Endothelial cell of umbilical vein (primary cell): Measurements from ENCODE around the gene DARS2. TPM values are rescaled to one million over a fixed set of nuclear protein-coding genes. Genes with fewer than 3 reads are reported as not detected.

Source experiments
- BruUV-seq: library from RNA; stranded (reverse); fragments of 400-500 nt; replicated peaks from 2 replicates; lab custom pipeline; 2021; lab: Mats Ljungman, UMichigan
- CTCF ChIA-PET: fragments of 300-600, 350-600 bp; sonication (Branson Sonifier 250); formaldehyde crosslinking; loops from one replicate; lab custom pipeline; 2021; ENCODE audit warnings: antibody characterized with exemption, inconsistent platforms; lab: Charles Lee
- POLR2A ChIA-PET: fragments of 300-600, 350-600 bp; sonication (Branson Sonifier 250); formaldehyde crosslinking; loops from one replicate; lab custom pipeline; 2021; ENCODE audit warnings: antibody characterized with exemption, inconsistent platforms; lab: Charles Lee
- DNase-seq: peaks from one replicate; pipeline ENCODE4 v3.0.0-alpha.2; 2011; ENCODE audit warnings: low read depth, low spot score
- FAIRE-seq: peaks from 2 replicates; lab custom pipeline; 2011; peaks lifted over from hg19 to GRCh38; lab: Jason Lieb, UNC
- H2AFZ ChIP-seq: 2 replicates; pipeline ENCODE4 v1.6.0; 2012; ENCODE audit warnings: low read depth, low read length, control low read depth, inconsistent platforms
- H3K27ac ChIP-seq: 2 replicates; pipeline ENCODE4 v1.5.1; 2011; ENCODE audit warnings: low read depth, mild to moderate bottlenecking, control low read depth, low read length, moderate library complexity; ENCODE audit not compliant: insufficient read depth
- H3K27me3 ChIP-seq, 2 experiments: 2 replicates each; pipeline versions ENCODE4 v1.6.0 to v1.6.1; 2011; ENCODE audit warnings: low read length in 2 of 2, mixed read lengths in 1 of 2; ENCODE audit not compliant: control insufficient read depth in 2 of 2, insufficient read depth in 2 of 2
- H3K36me3 ChIP-seq, 2 experiments: 2 replicates in 1 of 2; 3 replicates in 1 of 2; pipeline ENCODE4 v1.5.1; 2011; ENCODE audit warnings: low read length in 2 of 2, mild to moderate bottlenecking in 1 of 2, moderate library complexity in 1 of 2; ENCODE audit not compliant: control insufficient read depth in 2 of 2, insufficient read depth in 2 of 2; ENCODE audit errors: extremely low read depth in 1 of 2
- H3K4me1 ChIP-seq: 3 replicates; pipeline ENCODE4 v1.5.1; 2011; ENCODE audit warnings: mild to moderate bottlenecking, low read length; ENCODE audit not compliant: control insufficient read depth, insufficient read depth; ENCODE audit errors: extremely low read depth
- H3K4me2 ChIP-seq: 2 replicates; pipeline ENCODE4 v1.6.1; 2011; ENCODE audit warnings: low read length, control low read depth, mixed read lengths; ENCODE audit not compliant: insufficient read depth
- H3K4me3 ChIP-seq, 3 experiments: fragments of 200-600 bp in 1 of 3; sonication (generic), shearing (Covaris generic) in 1 of 3; replicated peaks in 1 of 3; 2 replicates each; pipeline ENCODE4 v1.5.1; 2011 to 2016; ENCODE audit warnings: control low read depth in 3 of 3, low read length in 3 of 3, mild to moderate bottlenecking in 2 of 3, inconsistent platforms in 1 of 3, low read depth in 1 of 3, moderate library complexity in 1 of 3; ENCODE audit not compliant: insufficient read depth in 1 of 3
- H3K79me2 ChIP-seq: 2 replicates; pipeline ENCODE4 v1.6.0; 2012; ENCODE audit warnings: low read length, inconsistent platforms; ENCODE audit not compliant: control insufficient read depth, insufficient read depth
- H3K9ac ChIP-seq: replicated peaks from 2 replicates; pipeline ENCODE3; 2011; ENCODE audit warnings: low read length, control low read depth; ENCODE audit not compliant: insufficient read depth; ENCODE audit errors: extremely low read depth
- H3K9me1 ChIP-seq: replicated peaks from 3 replicates; pipeline ENCODE4 v1.6.0; 2011; ENCODE audit warnings: mild to moderate bottlenecking, low read length; ENCODE audit not compliant: control insufficient read depth, insufficient read depth; ENCODE audit errors: extremely low read depth
- H3K9me3 ChIP-seq: replicated peaks from 2 replicates; pipeline ENCODE4 v1.5.1; 2012; ENCODE audit warnings: low read length, inconsistent platforms; ENCODE audit not compliant: control insufficient read depth, insufficient read depth
- H4K20me1 ChIP-seq: replicated peaks from 2 replicates; pipeline ENCODE3; 2011; ENCODE audit warnings: mild to moderate bottlenecking, low read length; ENCODE audit not compliant: control insufficient read depth, insufficient read depth; ENCODE audit errors: extremely low read depth
- EZH2 ChIP-seq: IDR thresholded peaks from 2 replicates; pipeline ENCODE4 v1.6.1; 2012; ENCODE audit warnings: borderline replicate concordance, low read depth, mild to moderate bottlenecking, moderate library complexity, low read length, inconsistent platforms; ENCODE audit not compliant: severe bottlenecking
- MYC ChIP-seq: IDR thresholded peaks from one replicate; pipeline ENCODE4 v1.6.1; 2011; ENCODE audit warnings: mild to moderate bottlenecking, low read depth, low read length
- POLR2A ChIP-seq: IDR thresholded peaks from 2 replicates; pipeline ENCODE4 v1.6.1; 2012; ENCODE audit warnings: low read depth, mild to moderate bottlenecking, control low read depth, low read length
- POLR2AphosphoS5 ChIP-seq: IDR thresholded peaks from 2 replicates; pipeline ENCODE4 v1.6.1; 2012; ENCODE audit warnings: low read depth, mild to moderate bottlenecking, control low read depth, low read length, moderate library complexity; ENCODE audit not compliant: insufficient read depth
- dilution Hi-C: fragments of 300-500 bp; cut with MboI; formaldehyde crosslinking; loops from one replicate; pipeline ENCODE4 v1.15.0; 2019; ENCODE audit warnings: low sequenced_read_pairs; ENCODE audit not compliant: extremely low pct_ligation_motif_present
- intact Hi-C: fragments of 100-400 bp; cut with micrococcal nuclease; formaldehyde crosslinking; loops from one replicate; pipeline ENCODE4 v1.10.0; 2022
- polyA plus RNA-seq, 4 experiments: library from polyadenylated mRNA; depleted of rRNA in 3 of 4; stranded (reverse) in 3 of 4; unstranded in 1 of 4; fragments of >200 nt; gene quantifications; 2 replicates each; pipeline versions ENCODE4 v1.2.1 to v1.2.3, GENCODE V29; 2011 to 2012; ENCODE audit warnings: missing spikeins in 1 of 4
- total RNA-seq: library from RNA; stranded (reverse); gene quantifications from 2 replicates; pipeline ENCODE4 v1.2.3, GENCODE V29; 2021

DARS2 gene
- total and polyA plus RNA-seq, 2 donors (not counting 3 experiments of a cell fraction or from before 2014, with no cell fraction given) = 17.4 to 33.6 TPM

DNA sequence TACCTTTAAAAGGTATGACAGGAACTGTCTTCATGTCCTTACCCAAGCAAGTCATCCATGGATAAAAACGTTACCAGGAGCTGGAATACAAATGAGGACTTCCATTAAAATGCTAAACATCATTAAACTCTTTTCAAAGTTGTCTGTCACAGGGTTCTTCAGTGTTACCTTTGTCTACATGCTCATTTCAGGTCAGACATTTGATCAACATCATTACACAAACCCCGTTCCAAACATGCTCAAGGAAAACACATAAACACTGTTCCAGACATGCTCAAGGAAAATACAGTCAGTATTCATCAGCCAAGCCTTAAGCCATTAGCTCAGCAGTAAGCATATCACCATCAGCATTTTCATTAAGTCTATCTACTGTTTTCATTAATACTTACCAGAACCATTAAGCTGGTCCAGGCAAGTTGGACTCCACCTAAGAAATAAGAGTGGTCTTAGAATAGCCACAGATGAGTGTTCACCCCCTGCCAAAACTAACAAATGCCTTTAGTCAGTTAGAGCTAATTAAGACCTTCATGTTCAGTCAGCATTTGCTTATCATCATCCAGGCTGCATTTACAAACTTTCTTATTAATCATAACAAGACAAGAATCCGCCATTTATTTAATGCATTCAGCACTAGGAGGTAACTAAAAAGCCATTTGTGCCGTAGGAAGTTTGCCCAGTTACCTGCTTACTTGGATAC is 41.1 kb downstream of the DARS2 start:
- Histone ChIP-seq H3K4me2 (peak overlapping the region; percentile 95), H3K27ac (peak overlapping the region; percentile 31), H3K9ac (peak overlapping the region; percentile 74), H3K9me1 (no peaks in the 10 kb centered on the region), H4K20me1 (peaks cover 8% of the 10 kb centered on the region), H3K27me3 (no peaks in the 10 kb centered on the region), H3K79me2 (peaks cover 37% of the 10 kb centered on the region), H3K4me1 (peaks cover 37% of the 10 kb centered on the region), H3K4me3 (peak overlapping the region; percentile 36 to 99 (median 90)), H2AFZ (no peak overlapping the region), H3K9me3 (no peaks in the 10 kb centered on the region), H3K36me3 (peaks cover 18 to 40% of the 10 kb centered on the region in 2 experiments)
- TF ChIP-seq POLR2AphosphoS5 (peak; percentile 7), POLR2A (peak; percentile 14), EZH2 (no peak)
- ChIA-PET CTCF (interaction anchor here (0.6 to 2.2 kb wide), 3 partner anchors 18 to 436 kb away, joined by 4 to 6 read pairs (median 5); partner anchors contain the start of gene DARS2), POLR2A (interaction anchor here (1.0 to 1.6 kb wide), 4 partner anchors 11 to 157 kb away, joined by 4 to 5 read pairs (median 4); partner anchors contain the start of gene RC3H1)
- dilution Hi-C loops (no loop called here), intact Hi-C loops (loop anchor here (5.0 kb wide), 2 partner anchors 1118 to 1132 kb away; partner anchors contain the start of gene CACYBP)
- FAIRE-seq = no peak
- DNase-seq = no peak
- no TSS peak for BruUV-seq

DNA sequence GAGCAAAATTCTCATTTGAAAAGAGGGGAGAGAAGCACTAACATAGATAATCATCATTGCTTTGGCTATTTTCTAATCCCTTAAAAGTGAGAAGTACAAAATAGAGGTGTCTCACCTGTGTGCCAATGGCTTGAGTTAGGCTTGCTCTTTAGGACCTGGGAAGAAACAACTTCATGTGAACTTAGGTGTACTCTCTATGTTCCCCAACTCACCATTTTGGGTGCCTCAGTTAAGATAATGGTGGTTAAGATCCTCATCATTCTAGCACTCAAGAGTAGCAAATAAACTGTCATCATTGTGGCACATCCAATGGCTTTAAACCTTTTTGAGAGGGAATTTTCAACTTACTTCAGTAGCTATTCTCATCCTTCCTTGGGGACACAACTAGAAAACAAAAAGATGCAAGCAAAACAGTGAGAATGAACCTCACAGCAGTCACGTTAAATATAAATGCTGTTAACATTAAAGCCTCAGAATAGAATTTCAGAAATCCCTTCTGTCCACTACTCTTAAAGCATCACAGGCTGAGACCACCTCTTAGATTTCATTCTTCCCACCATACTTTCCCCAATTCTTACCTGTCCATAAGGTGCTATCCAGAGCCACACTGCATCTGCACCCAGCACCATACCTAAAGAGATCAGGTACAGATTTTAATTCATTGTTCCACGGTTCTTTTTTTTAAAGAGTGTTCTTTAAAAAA is 42.1 kb downstream of the DARS2 start:
- DNase-seq = no peak
- TF ChIP-seq POLR2AphosphoS5 = peak; percentile 14
- no peak for TF ChIP-seq MYC
- no peaks in the 10 kb centered on the region for H3K9me3 ChIP-seq
- no peaks in the 10 kb centered on the region for H3K9me1 ChIP-seq
- CTCF ChIA-PET = interaction anchor here (2.2 kb wide), 1 partner anchor 43 kb away, joined by 6 read pairs; the partner anchor contains the start of gene DARS2
- POLR2A ChIA-PET = interaction anchor here (1.1 to 1.4 kb wide), 2 partner anchors 13 to 154 kb away, joined by 3 to 5 read pairs; no protein-coding TSS in a partner anchor
- peak overlapping the region; percentile 95 for H3K4me2 ChIP-seq
- BruUV-seq = no TSS peak
- intact Hi-C loops (loop anchor here (5.0 kb wide), 2 partner anchors 1119 to 1131 kb away; partner anchors contain the start of gene CACYBP), dilution Hi-C loops (no loop called here)
- peaks cover 47% of the 10 kb centered on the region for H3K4me1 ChIP-seq
- no peak for FAIRE-seq
- peaks cover 18 to 40% of the 10 kb centered on the region in 2 experiments for H3K36me3 ChIP-seq
- peaks cover 37% of the 10 kb centered on the region for H3K79me2 ChIP-seq
- H2AFZ ChIP-seq = no peak overlapping the region
- H4K20me1 ChIP-seq = peaks cover 8% of the 10 kb centered on the region
- peak overlapping the region; percentile 36 to 99 (median 90) for H3K4me3 ChIP-seq
- H3K27me3 ChIP-seq = no peaks in the 10 kb centered on the region
- H3K9ac ChIP-seq = peak overlapping the region; percentile 74
- peak overlapping the region; percentile 31 for H3K27ac ChIP-seq
